Spleen (tissue), 7 donors: ENCODE data around the gene MMP11.

Experiments used
- CTCF ChIP-seq, 11 experiments: fragments of 200-600 bp in 7 of 11; fragments of 450-650 bp in 4 of 11; sonication (generic) in 4 of 11; IDR thresholded peaks in 8 of 11; conservative IDR thresholded peaks in 3 of 11; 1 replicate in 7 of 11; 2 replicates in 4 of 11; pipeline versions ENCODE4 v1.4.0 to v1.8.0; 2016 to 2021; ENCODE audit warnings: antibody characterized with exemption in 11 of 11, inconsistent platforms in 4 of 11, mild to moderate bottlenecking in 1 of 11
- POLR2AphosphoS5 ChIP-seq, 3 donors: sonication (generic); formaldehyde crosslinking; IDR thresholded peaks; one replicate each; pipeline ENCODE4 v1.5.1; 2017; ENCODE audit warnings: antibody characterized with exemption in 3 of 3
- donor health status: DM: no; HTN: no; CAD: no; lungs with moderate emphysema.
- donor health status: DM: no; HTN: no; CAD: no.
- donor health status: DM: no; HTN: no; CAD: no.

GRCh38 chr22:23828800-23829680 is 56.4 kb downstream of the MMP11 start:
- TF ChIP-seq CTCF (IDR thresholded peaks at IDR 0.05 in 8 of 11, conservative IDR thresholded peaks at IDR 0.05 in 3 of 11) (no peak), POLR2AphosphoS5 (IDR thresholded peaks at IDR 0.05) (no peak)
